Stimulated activated naive CD8-positive, alpha-beta T cell treated with anti-CD3 and anti-CD28 coated beads, Interleukin-15, Interleukin-2, amounts not matched to agents 100 ng/mL and 50 ng/mL, for 24 hours (primary cell): ENCODE results near the gene PIGA.
"Not testable (repeated sequence)": the region's sequence is repeated elsewhere in the genome, so short reads cannot be mapped to it uniquely, and the experiment has no call there.

ENCODE experiments used
- H3K27ac Mint-ChIP-seq: one replicate; pipeline ENCODE4 v1.8.0; 2021; ENCODE audit warnings: mild to moderate bottlenecking, mixed read lengths
- H3K27me3 Mint-ChIP-seq: one replicate; pipeline ENCODE4 v1.8.0; 2021; ENCODE audit warnings: mixed read lengths
- H3K36me3 Mint-ChIP-seq: one replicate; pipeline ENCODE4 v1.8.0; 2021; ENCODE audit warnings: low read depth, mixed read lengths
- H3K4me1 Mint-ChIP-seq: one replicate; pipeline ENCODE4 v1.8.0; 2021; ENCODE audit warnings: low read depth, mixed read lengths
- H3K4me3 Mint-ChIP-seq: one replicate; pipeline ENCODE4 v1.8.0; 2021; ENCODE audit warnings: mild to moderate bottlenecking, mixed read lengths
- H3K9me3 Mint-ChIP-seq: one replicate; pipeline ENCODE4 v1.8.0; 2021; ENCODE audit warnings: mixed read lengths

The PIGA gene

DNA sequence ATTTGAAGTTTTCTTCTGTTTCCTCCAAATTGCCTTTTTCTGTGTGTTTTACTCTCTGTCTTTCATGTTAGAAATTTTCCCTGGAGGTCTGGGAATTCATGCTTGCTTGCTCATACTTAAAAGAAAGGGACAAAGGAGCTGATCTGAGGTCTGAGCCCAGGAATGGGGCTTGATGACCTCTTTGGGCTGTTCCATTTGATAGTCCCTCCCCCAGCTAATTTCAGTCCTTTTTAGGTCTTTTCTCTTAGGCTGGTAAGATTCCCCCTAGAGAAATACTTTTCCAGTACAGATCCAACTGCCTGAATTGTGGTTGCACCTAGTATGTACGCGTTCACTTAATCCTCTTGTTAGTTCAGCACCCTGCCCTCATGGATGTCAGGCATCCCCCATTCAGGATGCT lies 5.5 kb upstream of the PIGA start:
- no peaks in the 10 kb centered on the region for H3K9me3 Mint-ChIP-seq
- H3K27ac Mint-ChIP-seq, result no peak overlapping the region
- no peaks in the 10 kb centered on the region for H3K36me3 Mint-ChIP-seq
- H3K27me3 Mint-ChIP-seq, result peaks cover 20% of the 10 kb centered on the region
- H3K4me3 Mint-ChIP-seq, result no peak overlapping the region
- no peaks in the 10 kb centered on the region for H3K4me1 Mint-ChIP-seq

DNA sequence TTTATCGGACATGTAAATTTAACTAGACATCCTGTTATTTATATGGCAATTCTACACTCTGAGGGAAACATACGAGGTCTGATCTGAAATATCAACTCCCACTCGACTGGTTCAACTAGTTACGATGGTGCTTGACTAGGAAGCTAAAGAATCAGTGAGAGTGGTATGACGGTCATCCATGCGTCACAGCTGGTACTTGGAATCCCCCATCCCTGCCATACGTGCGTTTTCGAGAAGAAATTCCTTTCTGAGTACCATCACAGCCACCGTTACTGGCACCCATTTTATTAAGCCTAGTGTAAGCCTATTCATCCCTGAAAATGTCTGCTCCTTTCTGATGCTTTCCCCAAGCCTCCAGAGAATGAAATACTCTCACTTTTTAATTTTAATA lies 695 bp upstream of the PIGA start:
- peaks cover 7% of the 10 kb centered on the region for H3K36me3 Mint-ChIP-seq
- H3K27ac Mint-ChIP-seq, result peak overlapping the region; percentile 69
- H3K9me3 Mint-ChIP-seq, result no peaks in the 10 kb centered on the region
- H3K4me1 Mint-ChIP-seq, result peaks cover 12% of the 10 kb centered on the region
- peak overlapping the region; percentile 90 for H3K4me3 Mint-ChIP-seq
- H3K27me3 Mint-ChIP-seq, result peaks cover 10% of the 10 kb centered on the region

DNA sequence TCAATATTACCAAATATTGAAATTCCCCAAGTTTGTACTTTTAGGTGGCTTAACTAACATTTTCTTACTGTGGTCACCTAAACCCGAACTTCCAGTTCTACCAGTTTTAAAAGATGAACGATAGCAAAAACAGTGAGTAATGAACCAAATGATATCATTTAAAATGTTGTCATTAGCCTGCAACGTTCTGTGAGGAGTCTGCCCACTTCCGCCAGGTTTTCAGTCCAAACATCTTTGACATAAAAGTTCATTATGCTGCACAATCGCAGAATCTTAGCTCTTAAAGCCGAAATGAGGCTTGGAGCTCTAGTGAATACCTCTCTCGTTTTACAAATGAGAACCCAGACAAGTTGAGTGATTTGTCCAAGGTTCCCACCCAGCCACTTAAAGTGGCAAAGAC lies 762 bp downstream of the PIGA start:
- Mint-ChIP-seq H3K27ac (peak overlapping the region; percentile 90), H3K9me3 (no peaks in the 10 kb centered on the region), H3K36me3 (peaks cover 10% of the 10 kb centered on the region), H3K4me3 (peak overlapping the region; percentile 90), H3K27me3 (peaks cover 6% of the 10 kb centered on the region), H3K4me1 (peaks cover 12% of the 10 kb centered on the region)

DNA sequence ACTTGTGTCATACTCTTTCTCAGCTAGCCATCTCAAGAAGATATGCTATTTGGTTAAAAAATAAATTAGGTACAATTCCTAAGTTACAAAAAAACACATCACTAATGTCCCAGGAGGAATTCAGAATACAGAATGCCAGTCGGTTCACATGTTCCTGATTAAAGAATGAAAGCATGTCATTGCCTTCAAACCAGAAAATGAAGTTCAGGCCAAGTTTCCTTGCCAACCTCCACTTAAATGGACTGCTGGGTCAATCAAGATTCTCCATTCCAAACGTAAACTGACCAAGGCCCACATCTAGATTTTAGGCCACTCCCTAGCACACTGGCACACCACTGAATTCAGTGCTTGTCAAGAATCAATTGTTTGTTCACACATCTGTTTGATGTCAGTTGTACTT lies 6.5 kb downstream of the PIGA start:
- no peaks in the 10 kb centered on the region for H3K27me3 Mint-ChIP-seq
- H3K4me3 Mint-ChIP-seq, result no peak overlapping the region
- H3K27ac Mint-ChIP-seq, result no peak overlapping the region
- peaks cover 6% of the 10 kb centered on the region for H3K4me1 Mint-ChIP-seq
- no peaks in the 10 kb centered on the region for H3K9me3 Mint-ChIP-seq
- H3K36me3 Mint-ChIP-seq, result peaks cover 27% of the 10 kb centered on the region

DNA sequence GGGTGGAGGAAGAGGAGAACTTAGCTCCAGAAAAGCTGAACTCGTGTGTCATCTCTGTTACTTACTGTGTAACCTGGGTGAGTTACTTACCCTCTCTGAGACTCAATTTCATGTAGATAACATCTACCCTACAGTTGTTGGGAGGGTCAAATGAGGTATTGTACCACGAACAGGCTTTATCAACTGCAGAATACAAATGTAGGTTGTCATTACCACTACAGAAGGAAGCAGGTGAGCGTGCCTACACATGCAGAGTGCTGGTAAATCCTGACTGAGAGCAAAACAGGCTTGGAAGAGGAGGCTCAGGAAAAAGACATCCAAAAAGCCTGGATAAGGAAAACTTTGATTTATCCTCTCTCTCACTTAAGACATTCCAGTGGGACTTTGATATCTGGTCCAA lies 7.2 kb downstream of the PIGA start:
- Mint-ChIP-seq H3K4me1 (peaks cover 3% of the 10 kb centered on the region), H3K9me3 (no peaks in the 10 kb centered on the region), H3K36me3 (peaks cover 30% of the 10 kb centered on the region), H3K4me3 (no peak overlapping the region), H3K27me3 (no peaks in the 10 kb centered on the region), H3K27ac (no peak overlapping the region)

DNA sequence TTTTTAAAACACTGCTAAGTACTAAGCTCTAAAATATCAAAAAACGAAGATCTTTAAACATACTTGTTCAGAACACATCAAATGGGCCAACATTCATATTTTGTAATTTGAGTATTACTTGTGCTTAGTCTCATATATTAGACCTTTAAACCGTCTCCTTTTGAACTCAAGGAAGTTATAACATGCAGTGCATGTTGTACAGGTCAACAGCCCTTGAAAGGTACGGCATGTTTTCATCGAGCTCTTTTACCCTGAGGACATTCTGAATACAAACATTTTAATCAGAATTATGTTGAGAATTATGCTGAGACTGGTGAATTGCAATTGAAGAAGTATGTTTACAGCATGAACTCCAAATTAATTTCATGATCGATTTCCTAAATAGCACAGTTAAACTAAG lies 12.9 kb downstream of the PIGA start:
- Mint-ChIP-seq H3K4me3 (no peak overlapping the region), H3K36me3 (peaks cover 25% of the 10 kb centered on the region), H3K9me3 (no peaks in the 10 kb centered on the region), H3K27ac (no peak overlapping the region), H3K27me3 (no peaks in the 10 kb centered on the region), H3K4me1 (no peaks in the 10 kb centered on the region)

DNA sequence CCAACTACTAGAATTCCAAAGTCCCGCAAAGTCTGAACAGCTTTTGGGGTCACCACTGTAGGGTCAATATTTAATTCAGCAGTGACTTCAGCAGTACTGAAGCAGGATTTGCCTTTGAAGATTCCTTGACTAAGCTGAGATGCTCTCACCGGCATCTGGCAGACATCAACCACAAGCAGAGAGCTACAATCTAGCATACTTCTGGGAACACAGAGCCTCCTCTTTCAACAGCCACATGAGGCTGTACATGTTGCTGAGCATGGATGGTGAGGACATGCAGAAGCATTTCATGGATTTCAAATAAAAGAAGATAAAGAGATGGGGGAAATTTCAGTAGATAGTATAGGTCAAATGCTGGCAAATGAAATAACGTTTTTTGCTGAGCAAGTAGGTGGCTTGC lies 13.3 kb downstream of the PIGA start:
- no peak overlapping the region for H3K4me3 Mint-ChIP-seq
- no peaks in the 10 kb centered on the region for H3K27me3 Mint-ChIP-seq
- no peak overlapping the region for H3K27ac Mint-ChIP-seq
- H3K4me1 Mint-ChIP-seq, result no peaks in the 10 kb centered on the region
- peaks cover 23% of the 10 kb centered on the region for H3K36me3 Mint-ChIP-seq
- no peaks in the 10 kb centered on the region for H3K9me3 Mint-ChIP-seq

DNA sequence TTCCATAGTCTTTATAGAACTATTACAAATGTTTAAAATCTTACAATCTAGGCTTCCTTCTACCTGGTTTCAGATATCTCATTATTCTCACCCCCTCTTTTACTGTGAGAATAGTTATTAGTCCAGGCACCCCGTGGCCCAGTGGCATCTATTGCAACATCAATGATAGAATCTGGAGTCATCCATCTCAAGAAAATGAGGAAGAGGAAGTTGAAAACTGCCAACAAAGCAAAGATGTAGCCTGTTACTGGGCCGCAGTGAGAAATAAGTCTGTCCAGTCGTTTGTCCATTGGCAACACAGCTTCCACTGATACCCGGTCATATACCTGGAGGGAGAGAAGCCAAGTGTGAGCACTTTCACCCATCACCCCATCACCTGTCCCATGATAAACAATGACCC lies 13.9 kb downstream of the PIGA start:
- H3K36me3 Mint-ChIP-seq, result peaks cover 23% of the 10 kb centered on the region
- H3K4me1 Mint-ChIP-seq, result no peaks in the 10 kb centered on the region
- H3K9me3 Mint-ChIP-seq, result no peaks in the 10 kb centered on the region
- no peak overlapping the region for H3K27ac Mint-ChIP-seq
- no peak overlapping the region for H3K4me3 Mint-ChIP-seq
- H3K27me3 Mint-ChIP-seq, result no peaks in the 10 kb centered on the region

DNA sequence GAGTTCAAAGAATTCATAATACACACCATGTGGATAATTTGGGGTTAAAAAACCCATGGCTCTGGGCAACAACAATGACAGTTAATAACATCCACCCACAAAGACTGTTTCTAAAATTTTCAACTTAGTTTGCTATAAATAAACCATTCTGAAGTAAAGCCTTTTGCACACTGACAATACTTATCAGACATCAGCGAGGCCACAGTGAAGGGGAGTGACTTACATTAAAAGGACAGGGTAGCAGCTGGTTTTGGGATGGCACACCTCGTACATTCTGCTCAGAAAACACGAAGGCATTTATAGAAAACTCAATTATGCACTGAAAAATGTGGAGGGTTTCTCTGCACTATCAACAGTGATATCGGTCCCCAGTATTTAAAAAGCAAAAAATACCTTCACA lies 15.0 kb downstream of the PIGA start:
- H3K4me3 Mint-ChIP-seq, result no peak overlapping the region
- no peak overlapping the region for H3K27ac Mint-ChIP-seq
- H3K36me3 Mint-ChIP-seq, result peaks cover 23% of the 10 kb centered on the region
- no peaks in the 10 kb centered on the region for H3K9me3 Mint-ChIP-seq
- H3K4me1 Mint-ChIP-seq, result no peaks in the 10 kb centered on the region
- no peaks in the 10 kb centered on the region for H3K27me3 Mint-ChIP-seq

DNA sequence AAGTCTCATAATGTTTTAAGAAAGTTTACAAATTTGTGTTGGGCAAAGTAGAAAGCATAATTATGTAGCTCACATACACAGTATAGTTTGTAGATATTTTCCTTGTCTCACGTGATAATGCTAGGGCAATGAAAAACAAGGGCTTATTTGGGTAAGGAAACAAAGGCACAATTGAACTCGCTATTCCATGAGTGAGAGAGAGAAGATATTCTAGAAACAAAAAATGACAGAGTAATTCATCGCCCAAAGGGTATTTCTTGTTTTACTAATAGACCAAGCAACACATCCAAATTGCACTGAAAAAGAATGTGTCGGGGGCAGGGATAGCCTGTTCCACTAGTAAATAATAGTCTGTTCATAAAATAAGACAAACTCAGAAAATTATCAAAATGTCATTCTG lies 16.2 kb downstream of the PIGA start:
- no peaks in the 10 kb centered on the region for H3K9me3 Mint-ChIP-seq
- peaks cover 23% of the 10 kb centered on the region for H3K36me3 Mint-ChIP-seq
- H3K27me3 Mint-ChIP-seq, result no peaks in the 10 kb centered on the region
- no peak overlapping the region for H3K4me3 Mint-ChIP-seq
- H3K27ac Mint-ChIP-seq, result no peak overlapping the region
- no peaks in the 10 kb centered on the region for H3K4me1 Mint-ChIP-seq

DNA sequence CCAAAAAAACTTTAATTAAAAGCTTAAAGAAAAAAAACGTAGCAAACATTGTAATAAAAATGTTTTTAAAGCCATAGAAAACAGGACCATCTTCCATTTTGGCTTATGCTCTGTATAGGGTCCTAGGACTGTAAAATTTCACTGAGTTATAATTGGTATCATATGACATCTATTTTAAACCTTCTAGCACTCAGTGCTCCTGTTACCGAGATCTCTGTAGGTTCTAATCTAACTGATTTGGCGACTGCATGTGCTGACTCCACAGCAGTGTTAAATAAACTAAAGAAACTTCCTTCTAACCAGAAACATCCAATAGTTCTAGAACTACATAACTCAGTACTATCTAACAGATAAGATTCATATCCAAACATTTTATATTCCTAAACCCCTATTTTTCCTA lies 19.8 kb downstream of the PIGA start, which contains the start of gene ASB11:
Gene ASB11, minus strand, starts transcription at position 132 of the 400 bp plus-strand sequence. Its CDS starts 35 bp downstream, at position 97.
- H3K27me3 Mint-ChIP-seq, result no peaks in the 10 kb centered on the region
- H3K4me3 Mint-ChIP-seq, result no peak within 1 kb of the TSS
- H3K4me1 Mint-ChIP-seq, result no peaks in the 10 kb centered on the region
- peaks cover 10% of the 10 kb centered on the region for H3K36me3 Mint-ChIP-seq
- no peak within 1 kb of the TSS for H3K27ac Mint-ChIP-seq
- H3K9me3 Mint-ChIP-seq, result no peaks in the 10 kb centered on the region

DNA sequence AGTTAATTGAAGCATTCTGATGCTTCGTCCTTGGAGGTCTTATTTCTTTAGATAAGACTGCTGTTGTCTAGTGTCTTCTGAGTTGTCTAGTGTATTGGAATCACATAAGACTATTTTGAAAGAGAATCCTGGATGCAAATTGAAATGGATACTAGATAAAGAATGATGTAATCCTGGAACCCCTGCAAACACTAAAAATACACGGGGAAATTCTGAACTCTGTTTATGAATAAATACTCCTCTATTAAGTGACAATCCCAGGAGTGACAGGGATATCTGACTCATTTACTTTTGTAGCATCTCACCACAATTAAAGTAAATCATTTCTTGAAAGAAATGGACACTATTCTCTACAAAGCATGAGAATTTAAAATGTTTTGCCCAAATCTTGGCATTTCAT lies 20.9 kb downstream of the PIGA start:
- H3K4me3 Mint-ChIP-seq, result no peak overlapping the region
- peaks cover 6% of the 10 kb centered on the region for H3K36me3 Mint-ChIP-seq
- no peaks in the 10 kb centered on the region for H3K4me1 Mint-ChIP-seq
- H3K27me3 Mint-ChIP-seq, result no peaks in the 10 kb centered on the region
- no peak overlapping the region for H3K27ac Mint-ChIP-seq
- H3K9me3 Mint-ChIP-seq, result no peaks in the 10 kb centered on the region

DNA sequence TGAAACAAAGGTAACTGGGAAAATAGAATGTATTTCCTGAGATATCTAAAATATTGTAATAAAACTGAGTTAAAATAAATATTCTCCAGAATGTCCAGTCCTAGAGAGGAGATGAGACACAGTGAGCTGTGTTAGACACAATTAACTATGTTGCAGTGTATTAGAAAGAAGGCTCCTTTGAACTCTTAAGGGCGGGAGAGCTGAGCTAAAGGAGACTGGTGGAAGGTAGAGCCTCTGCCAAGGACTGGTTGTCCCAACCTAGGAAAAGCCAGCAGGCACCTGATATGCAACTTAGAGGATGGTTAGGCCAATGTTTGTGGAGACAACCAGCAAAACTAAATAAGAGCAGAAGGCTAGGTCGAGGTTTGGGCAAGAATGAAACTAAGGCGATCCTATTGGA lies 24.2 kb downstream of the PIGA start:
- H3K27ac Mint-ChIP-seq, result no peak overlapping the region
- H3K9me3 Mint-ChIP-seq, result no peaks in the 10 kb centered on the region
- H3K36me3 Mint-ChIP-seq, result no peaks in the 10 kb centered on the region
- no peak overlapping the region for H3K4me3 Mint-ChIP-seq
- no peaks in the 10 kb centered on the region for H3K4me1 Mint-ChIP-seq
- H3K27me3 Mint-ChIP-seq, result no peaks in the 10 kb centered on the region

DNA sequence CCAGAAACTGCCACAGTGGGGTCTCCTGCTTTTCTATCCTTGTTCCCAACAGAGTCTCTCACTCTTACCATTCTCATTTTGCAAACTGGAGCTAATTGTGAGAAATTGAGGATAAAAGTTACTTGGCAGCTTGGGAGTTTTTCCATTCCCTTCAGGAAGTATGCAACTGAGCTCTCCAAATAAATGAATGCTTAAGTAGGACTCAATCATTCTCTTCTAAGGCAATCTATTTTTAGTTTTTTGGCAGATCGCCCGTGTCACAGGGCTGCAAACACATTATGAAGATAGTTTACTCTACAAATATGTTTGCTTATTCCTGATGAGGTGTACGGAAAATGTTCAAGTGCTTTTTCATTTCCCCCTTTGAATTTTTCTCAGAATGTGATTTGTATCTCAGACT lies 25.2 kb downstream of the PIGA start:
- H3K27ac Mint-ChIP-seq, result no peak overlapping the region
- no peaks in the 10 kb centered on the region for H3K27me3 Mint-ChIP-seq
- no peaks in the 10 kb centered on the region for H3K9me3 Mint-ChIP-seq
- no peaks in the 10 kb centered on the region for H3K36me3 Mint-ChIP-seq
- H3K4me3 Mint-ChIP-seq, result no peak overlapping the region
- no peaks in the 10 kb centered on the region for H3K4me1 Mint-ChIP-seq

DNA sequence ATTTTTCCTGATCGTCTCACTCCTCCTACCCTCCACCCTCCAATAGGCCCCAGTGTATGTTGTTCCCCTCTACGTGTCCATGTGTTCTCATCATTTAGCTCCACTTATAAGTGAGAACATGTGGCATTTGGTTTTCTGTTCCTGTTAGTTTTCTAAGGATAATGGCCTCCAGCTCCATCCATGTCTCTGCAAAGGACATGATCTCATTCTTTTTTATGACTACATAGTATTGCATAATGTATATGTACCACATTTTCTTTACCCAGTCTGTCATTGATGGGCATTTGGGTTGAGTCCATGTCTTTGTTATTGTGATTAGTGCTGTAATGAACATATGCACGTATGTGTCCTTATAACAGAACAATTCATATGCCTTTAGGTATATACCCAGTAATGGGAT lies 29.4 kb downstream of the PIGA start:
- not testable (repeated sequence) for H3K36me3 Mint-ChIP-seq, H3K27ac Mint-ChIP-seq, H3K9me3 Mint-ChIP-seq, H3K4me1 Mint-ChIP-seq, H3K4me3 Mint-ChIP-seq, H3K27me3 Mint-ChIP-seq

DNA sequence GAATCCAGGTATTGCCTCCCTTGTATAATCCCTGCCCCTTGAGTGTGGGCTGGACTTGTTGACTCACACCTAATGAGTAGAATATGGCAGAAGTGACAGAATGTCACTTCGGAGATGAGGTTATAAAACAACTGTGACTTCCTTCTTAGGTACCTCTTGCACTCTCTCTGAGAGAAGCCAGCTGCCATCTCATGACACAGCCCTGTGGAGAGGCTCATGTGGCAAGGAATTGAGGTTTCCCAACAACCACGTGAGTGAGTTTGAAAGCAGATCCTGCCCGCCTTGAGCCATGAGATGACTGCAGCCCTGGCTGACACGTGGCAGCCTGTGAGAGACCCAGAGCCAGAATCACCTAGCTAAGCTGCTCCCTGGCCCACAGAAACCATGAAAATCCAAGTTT lies 33.4 kb downstream of the PIGA start:
- H3K9me3 Mint-ChIP-seq, result no peaks in the 10 kb centered on the region
- H3K4me1 Mint-ChIP-seq, result peaks cover 4% of the 10 kb centered on the region
- no peak overlapping the region for H3K27ac Mint-ChIP-seq
- no peaks in the 10 kb centered on the region for H3K36me3 Mint-ChIP-seq
- no peaks in the 10 kb centered on the region for H3K27me3 Mint-ChIP-seq
- no peak overlapping the region for H3K4me3 Mint-ChIP-seq
